CD8-positive, alpha-beta memory T cell (primary cell): ENCODE results near the gene GRM7. TPM values are rescaled to one million over a fixed set of nuclear protein-coding genes. Genes with fewer than 3 reads are reported as not detected.

Experiments used
- CTCF ChIA-PET: fragments of 350-600 bp; sonication (Branson Sonifier 250); formaldehyde crosslinking; loops from one replicate; lab custom pipeline; 2021; ENCODE audit warnings: antibody characterized with exemption; lab: Charles Lee
- POLR2A ChIA-PET: fragments of 350-600 bp; sonication (Branson Sonifier 250); formaldehyde crosslinking; loops from one replicate; lab custom pipeline; 2021; ENCODE audit warnings: antibody characterized with exemption; lab: Charles Lee
- DNase-seq, 5 donors: peaks; one replicate each; pipeline versions ENCODE4 v3.0.0 to v3.0.0-alpha.2; 2020 to 2022; ENCODE audit warnings: mixed read lengths in 1 of 5
- H3K27ac ChIP-seq: one replicate; pipeline ENCODE4 v1.7.0; 2013; ENCODE audit warnings: low read depth, mild to moderate bottlenecking, low read length, moderate library complexity
- H3K27me3 ChIP-seq: 2 replicates; pipeline ENCODE4 v1.7.0; 2013; ENCODE audit warnings: low read length, mild to moderate bottlenecking; ENCODE audit not compliant: insufficient read depth, poor library complexity, severe bottlenecking
- H3K36me3 ChIP-seq: 2 replicates; pipeline ENCODE4 v1.7.0; 2013; ENCODE audit warnings: mild to moderate bottlenecking, low read length, moderate library complexity; ENCODE audit not compliant: insufficient read depth
- H3K4me1 ChIP-seq: 2 replicates; pipeline ENCODE4 v1.7.0; 2013; ENCODE audit warnings: mild to moderate bottlenecking, low read length, moderate library complexity; ENCODE audit not compliant: insufficient read depth
- H3K4me3 ChIP-seq: 2 replicates; pipeline ENCODE4 v1.7.0; 2013; ENCODE audit warnings: mild to moderate bottlenecking, low read length
- H3K9me3 ChIP-seq: 2 replicates; pipeline ENCODE4 v1.7.0; 2013; ENCODE audit warnings: mild to moderate bottlenecking, low read length
- H3K27ac Mint-ChIP-seq, 8 donors: one replicate each; pipeline ENCODE4 v1.8.0; 2020 to 2021; ENCODE audit warnings: mixed read lengths in 8 of 8, mild to moderate bottlenecking in 6 of 8, inconsistent platforms in 3 of 8, moderate library complexity in 3 of 8
- H3K27me3 Mint-ChIP-seq, 2 donors: one replicate each; pipeline ENCODE4 v1.8.0; 2020 to 2021; ENCODE audit warnings: mixed read lengths in 2 of 2, mild to moderate bottlenecking in 1 of 2, moderate library complexity in 1 of 2
- H3K36me3 Mint-ChIP-seq, 3 donors: one replicate each; pipeline ENCODE4 v1.8.0; 2020 to 2021; ENCODE audit warnings: mixed read lengths in 3 of 3, inconsistent platforms in 1 of 3, mild to moderate bottlenecking in 1 of 3
- H3K4me1 Mint-ChIP-seq, 3 donors: one replicate each; pipeline ENCODE4 v1.8.0; 2020 to 2021; ENCODE audit warnings: mixed read lengths in 3 of 3, inconsistent platforms in 1 of 3, mild to moderate bottlenecking in 1 of 3
- H3K4me3 Mint-ChIP-seq, 7 donors: one replicate each; pipeline ENCODE4 v1.8.0; 2020 to 2021; ENCODE audit warnings: mixed read lengths in 7 of 7, mild to moderate bottlenecking in 6 of 7, moderate library complexity in 4 of 7, inconsistent platforms in 2 of 7
- H3K9me3 Mint-ChIP-seq, 5 donors: one replicate each; pipeline ENCODE4 v1.8.0; 2020 to 2022; ENCODE audit warnings: mixed read lengths in 5 of 5, mild to moderate bottlenecking in 3 of 5, moderate library complexity in 2 of 5, inconsistent platforms in 1 of 5
- polyA plus RNA-seq: library from polyadenylated mRNA; unstranded; fragments of 300-500 nt; fragmentation: Illumina TruSeq; gene quantifications from one replicate; pipeline ENCODE4 v1.2.3, GENCODE V29; 2021
- total RNA-seq, 2 experiments: library from RNA; stranded (reverse); gene quantifications; one replicate each; pipeline ENCODE4 v1.2.3, GENCODE V29; 2021

The GRM7 gene
- total and polyA plus RNA-seq, 3 experiments from 2014 or later = not detected

DNA sequence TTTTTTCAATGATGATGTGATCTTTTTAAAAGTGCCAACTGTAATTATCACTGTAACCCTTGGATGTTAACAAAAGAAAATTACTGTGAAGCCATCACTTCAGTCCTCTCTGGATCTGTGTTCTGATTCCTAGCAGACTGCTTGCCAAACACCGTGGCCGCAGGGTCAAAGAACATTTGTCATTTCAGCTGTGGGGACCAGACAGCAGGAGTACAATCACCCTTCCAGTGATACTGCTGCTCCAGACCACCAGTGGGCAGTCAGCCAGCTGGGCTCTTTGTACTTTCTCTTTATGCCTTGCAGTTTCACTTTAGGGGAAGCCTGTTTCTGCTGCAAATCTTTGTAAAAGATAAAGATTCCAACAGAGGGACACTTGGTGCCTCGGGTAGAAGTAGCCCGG is 770.0 kb downstream of the GRM7 start:
- no peaks in the 10 kb centered on the region for H3K36me3 ChIP-seq
- H3K36me3 Mint-ChIP-seq = no peaks in the 10 kb centered on the region
- H3K27ac ChIP-seq = no peak overlapping the region
- DNase-seq = no peak
- CTCF ChIA-PET = no interaction called here
- H3K4me3 Mint-ChIP-seq = no peak overlapping the region
- peaks cover 0 to 4% (median 0%) of the 10 kb centered on the region in 5 donors for H3K9me3 Mint-ChIP-seq
- H3K9me3 ChIP-seq = no peaks in the 10 kb centered on the region
- H3K27ac Mint-ChIP-seq = no peak overlapping the region
- no peak overlapping the region for H3K4me3 ChIP-seq
- no peaks in the 10 kb centered on the region for H3K27me3 ChIP-seq
- H3K4me1 ChIP-seq = no peaks in the 10 kb centered on the region
- no peaks in the 10 kb centered on the region for H3K4me1 Mint-ChIP-seq
- H3K27me3 Mint-ChIP-seq = no peaks in the 10 kb centered on the region
- POLR2A ChIA-PET = no interaction called here

GRCh38 chr3:7632305-7632704 is 771.4 kb downstream of the GRM7 start:
- DNase-seq = no peak
- Mint-ChIP-seq H3K9me3 (peaks cover 0 to 4% (median 0%) of the 10 kb centered on the region in 5 donors), H3K36me3 (no peaks in the 10 kb centered on the region), H3K27ac (no peak overlapping the region), H3K4me1 (no peaks in the 10 kb centered on the region), H3K27me3 (no peaks in the 10 kb centered on the region), H3K4me3 (no peak overlapping the region)
- no peaks in the 10 kb centered on the region for H3K27me3 ChIP-seq
- no peaks in the 10 kb centered on the region for H3K4me1 ChIP-seq
- ChIA-PET CTCF (no interaction called here), POLR2A (no interaction called here)
- no peaks in the 10 kb centered on the region for H3K9me3 ChIP-seq
- H3K4me3 ChIP-seq = no peak overlapping the region
- no peak overlapping the region for H3K27ac ChIP-seq
- no peaks in the 10 kb centered on the region for H3K36me3 ChIP-seq

- H3K27ac ChIP-seq = no peak overlapping the region
- no peak overlapping the region for H3K4me3 ChIP-seq
- no peak for DNase-seq
- H3K27me3 ChIP-seq = no peaks in the 10 kb centered on the region
- Mint-ChIP-seq H3K27ac (no peak overlapping the region), H3K27me3 (no peaks in the 10 kb centered on the region), H3K36me3 (no peaks in the 10 kb centered on the region), H3K4me3 (no peak overlapping the region), H3K9me3 (no peaks in the 10 kb centered on the region), H3K4me1 (no peaks in the 10 kb centered on the region)
- no peaks in the 10 kb centered on the region for H3K36me3 ChIP-seq
- no peaks in the 10 kb centered on the region for H3K4me1 ChIP-seq
- H3K9me3 ChIP-seq = no peaks in the 10 kb centered on the region
- POLR2A ChIA-PET = no interaction called here
- CTCF ChIA-PET = no interaction called here
Observed at GRCh38 chr3:7637694-7638093, 776.8 kb downstream of the GRM7 start.

DNA sequence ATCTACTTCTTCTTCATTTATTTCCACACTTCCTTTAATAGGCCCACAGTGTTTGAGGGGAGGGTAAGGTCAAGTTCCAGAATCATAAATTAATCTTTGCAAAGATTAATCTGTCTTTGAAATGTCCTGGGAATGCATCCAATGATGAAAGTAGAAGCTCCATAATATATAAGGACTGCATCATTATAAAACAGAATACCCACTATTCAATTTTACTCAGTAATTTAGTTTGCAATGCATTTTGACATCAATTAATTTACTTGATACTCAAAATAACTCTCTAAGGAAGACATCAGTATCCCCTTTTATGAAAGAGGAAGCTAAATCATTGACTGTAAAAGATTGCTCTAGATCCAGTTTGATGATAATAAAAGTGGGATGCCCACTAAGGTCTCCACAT is 777.2 kb downstream of the GRM7 start:
- no peaks in the 10 kb centered on the region for H3K9me3 Mint-ChIP-seq
- H3K36me3 Mint-ChIP-seq = no peaks in the 10 kb centered on the region
- H3K27ac ChIP-seq = no peak overlapping the region
- H3K4me3 ChIP-seq = no peak overlapping the region
- no peak for DNase-seq
- no peak overlapping the region for H3K4me3 Mint-ChIP-seq
- H3K27me3 ChIP-seq = no peaks in the 10 kb centered on the region
- ChIA-PET CTCF (no interaction called here), POLR2A (no interaction called here)
- no peak overlapping the region for H3K27ac Mint-ChIP-seq
- no peaks in the 10 kb centered on the region for H3K4me1 Mint-ChIP-seq
- no peaks in the 10 kb centered on the region for H3K9me3 ChIP-seq
- H3K36me3 ChIP-seq = no peaks in the 10 kb centered on the region
- H3K4me1 ChIP-seq = no peaks in the 10 kb centered on the region
- no peaks in the 10 kb centered on the region for H3K27me3 Mint-ChIP-seq

- Mint-ChIP-seq H3K9me3 (peaks cover 0 to 3% (median 0%) of the 10 kb centered on the region in 5 donors), H3K4me3 (no peak overlapping the region), H3K4me1 (no peaks in the 10 kb centered on the region), H3K27me3 (no peaks in the 10 kb centered on the region), H3K27ac (no peak overlapping the region), H3K36me3 (no peaks in the 10 kb centered on the region)
- Histone ChIP-seq H3K36me3 (no peaks in the 10 kb centered on the region), H3K4me1 (no peaks in the 10 kb centered on the region), H3K9me3 (no peaks in the 10 kb centered on the region), H3K4me3 (no peak overlapping the region), H3K27ac (no peak overlapping the region), H3K27me3 (no peaks in the 10 kb centered on the region)
- POLR2A ChIA-PET = no interaction called here
- no peak for DNase-seq
- CTCF ChIA-PET = no interaction called here
Observed at GRCh38 chr3:7640787-7641186, 779.9 kb downstream of the GRM7 start.

- CTCF ChIA-PET = no interaction called here
- no peak for DNase-seq
- Mint-ChIP-seq H3K27ac (no peak overlapping the region), H3K36me3 (no peaks in the 10 kb centered on the region), H3K4me3 (no peak overlapping the region), H3K9me3 (peaks cover 0 to 3% (median 0%) of the 10 kb centered on the region in 5 donors), H3K4me1 (no peaks in the 10 kb centered on the region), H3K27me3 (no peaks in the 10 kb centered on the region)
- POLR2A ChIA-PET = no interaction called here
- no peaks in the 10 kb centered on the region for H3K36me3 ChIP-seq
- no peaks in the 10 kb centered on the region for H3K4me1 ChIP-seq
- H3K4me3 ChIP-seq = no peak overlapping the region
- no peaks in the 10 kb centered on the region for H3K9me3 ChIP-seq
- no peaks in the 10 kb centered on the region for H3K27me3 ChIP-seq
- no peak overlapping the region for H3K27ac ChIP-seq
Observed at GRCh38 chr3:7646851-7647250, 785.9 kb downstream of the GRM7 start.

DNA sequence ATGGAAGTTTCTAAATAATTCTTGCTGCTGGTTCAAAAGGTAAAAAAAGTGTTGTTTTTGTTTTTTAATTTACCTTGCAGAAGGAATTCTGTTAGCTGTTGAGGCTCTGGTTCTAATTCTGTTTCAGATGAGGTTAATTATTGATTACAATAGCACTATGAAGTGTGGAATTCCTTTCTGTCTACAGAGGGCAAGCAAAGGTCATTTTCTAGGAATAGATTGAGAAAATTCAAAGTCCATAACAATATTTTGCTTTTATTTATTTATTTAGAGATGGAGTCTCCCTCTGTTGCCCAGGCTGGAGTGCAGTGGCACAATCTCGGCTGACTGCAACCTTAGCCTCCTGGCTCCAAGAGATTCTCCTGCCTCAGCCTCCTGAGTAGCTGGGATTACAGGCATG is 789.6 kb downstream of the GRM7 start:
- Histone ChIP-seq H3K27ac (no peak overlapping the region), H3K36me3 (no peaks in the 10 kb centered on the region), H3K4me1 (no peaks in the 10 kb centered on the region), H3K4me3 (no peak overlapping the region), H3K9me3 (no peaks in the 10 kb centered on the region), H3K27me3 (no peaks in the 10 kb centered on the region)
- no peak overlapping the region for H3K4me3 Mint-ChIP-seq
- no peaks in the 10 kb centered on the region for H3K27me3 Mint-ChIP-seq
- CTCF ChIA-PET = no interaction called here
- no peaks in the 10 kb centered on the region for H3K4me1 Mint-ChIP-seq
- peaks cover 0 to 3% (median 2%) of the 10 kb centered on the region in 5 donors for H3K9me3 Mint-ChIP-seq
- peaks cover 0 to 4% (median 1%) of the 10 kb centered on the region in 3 donors for H3K36me3 Mint-ChIP-seq
- no peak overlapping the region for H3K27ac Mint-ChIP-seq
- no peak for DNase-seq
- POLR2A ChIA-PET = no interaction called here

DNA sequence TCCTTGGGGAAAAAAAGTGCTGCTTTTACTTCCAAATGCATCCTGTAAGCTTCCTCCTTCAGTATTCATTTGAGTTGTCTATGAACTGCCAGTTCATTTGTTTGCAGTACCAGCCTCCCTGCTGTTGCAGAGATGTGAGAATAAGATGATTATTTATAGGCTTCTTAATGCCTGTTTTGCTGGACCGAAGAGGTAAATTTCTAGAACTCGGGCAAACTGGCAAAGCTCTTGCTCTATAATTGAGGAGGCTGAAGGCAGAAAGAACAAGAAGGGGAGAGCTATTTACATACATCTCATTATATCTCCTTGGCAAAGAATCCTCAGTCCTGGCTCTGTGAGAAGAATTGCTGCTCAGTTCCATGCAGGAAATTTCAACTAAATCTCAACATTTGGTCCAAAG is 790.4 kb downstream of the GRM7 start:
- H3K36me3 ChIP-seq = no peaks in the 10 kb centered on the region
- Mint-ChIP-seq H3K4me1 (no peaks in the 10 kb centered on the region), H3K9me3 (peaks cover 0 to 3% (median 0%) of the 10 kb centered on the region in 5 donors), H3K27me3 (no peaks in the 10 kb centered on the region), H3K4me3 (no peak overlapping the region), H3K27ac (no peak overlapping the region), H3K36me3 (peaks cover 0 to 4% (median 1%) of the 10 kb centered on the region in 3 donors)
- POLR2A ChIA-PET = no interaction called here
- no peak overlapping the region for H3K27ac ChIP-seq
- H3K4me1 ChIP-seq = no peaks in the 10 kb centered on the region
- H3K4me3 ChIP-seq = no peak overlapping the region
- CTCF ChIA-PET = no interaction called here
- DNase-seq = no peak
- no peaks in the 10 kb centered on the region for H3K27me3 ChIP-seq
- no peaks in the 10 kb centered on the region for H3K9me3 ChIP-seq
